ENCODE results near the gene SPOCK1. TPM values are rescaled to one million over a fixed set of nuclear protein-coding genes. Genes with fewer than 3 reads are reported as not detected.

Gene SPOCK1
- total and polyA plus RNA-seq, 2 of the 4 experiments (the other 2 are of a cell fraction), result 5.0 to 20.3 TPM

- Histone ChIP-seq H2BK5ac (ENCODE audit: low read depth, low read length, poor library complexity, severe bottlenecking) (no peak overlapping the region), H3K14ac (replicated peaks; ENCODE audit: low read depth, low read length) (no peak overlapping the region), H2AK9ac (replicated peaks; ENCODE audit: low read depth, low read length, poor library complexity) (no peak overlapping the region), H3K79me1 (ENCODE audit: low read depth in 1 of 2, low read length in 2 of 2) (no peaks in the 10 kb centered on the region), H2AFZ (replicated peaks; ENCODE audit: low read length, poor library complexity) (no peak overlapping the region), H3K36me3 (ENCODE audit: control insufficient read depth, insufficient read depth, low read length) (no peaks in the 10 kb centered on the region), H4K5ac (ENCODE audit: low read depth, low read length) (no peak overlapping the region), H2BK20ac (ENCODE audit: low read depth, low read length) (no peak overlapping the region), H3K9me3 (ENCODE audit: control insufficient read depth, insufficient read depth, low read length) (no peaks in the 10 kb centered on the region), H3K4me3 (ENCODE audit: insufficient read depth, low read depth, low read length) (no peak overlapping the region), H4K8ac (ENCODE audit: low read depth in 2 of 2, low read length in 2 of 2) (no peak overlapping the region), H3K23ac (ENCODE audit: low read depth, low read length) (no peak overlapping the region), H2AK5ac (ENCODE audit: low read depth, low read length) (no peak overlapping the region), H3K4me1 (ENCODE audit: control insufficient read depth, insufficient read depth, low read length) (no peaks in the 10 kb centered on the region), H2BK15ac (ENCODE audit: low read depth, low read length) (no peak overlapping the region), H3K4ac (ENCODE audit: low read depth, low read length) (no peak overlapping the region), H3K27me3 (ENCODE audit: control insufficient read depth, insufficient read depth, low read length) (no peaks in the 10 kb centered on the region), H3K9ac (ENCODE audit: low read depth, low read length) (no peak overlapping the region), H3K18ac (ENCODE audit: low read depth, low read length) (no peak overlapping the region), H4K20me1 (ENCODE audit: insufficient read depth, low read length) (no peaks in the 10 kb centered on the region), H2BK120ac (ENCODE audit: low read depth, low read length) (no peak overlapping the region), H3K56ac (ENCODE audit: extremely low read depth, insufficient read depth, low read length) (no peak overlapping the region), H3K4me2 (ENCODE audit: low read depth, low read length) (no peak overlapping the region), H4K91ac (ENCODE audit: insufficient read depth, low read depth, low read length) (no peak overlapping the region), H3K27ac (ENCODE audit: insufficient read depth, low read length) (no peak overlapping the region), H3K9me1 (ENCODE audit: insufficient read depth, low read length) (no peaks in the 10 kb centered on the region)
- ATAC-seq (ENCODE audit: low read depth) (no peak), DNase-seq (no peak)
- dilution Hi-C loops (cut with HindIII; ENCODE audit: low sequenced_read_pairs, unreplicated experiment) (no loop called here), in situ Hi-C loops (cut with MboI; ENCODE audit: low sequenced_read_pairs) (no loop called here), intact Hi-C loops (cut with micrococcal nuclease) (no loop called here)
- CTCF ChIA-PET, result no interaction called here
- WGBS, 2 experiments (ENCODE audit: extremely low coverage in 2 of 2, insufficient read length in 1 of 2), result no CpG with 5 or more reads among the region's 2 CpGs
- no TSS peak for BruUV-seq (replicated peaks)
- POLR2A ChIA-PET (ENCODE audit: unreplicated experiment), result no interaction called here
- TF ChIP-seq FOS (IDR thresholded peaks at IDR 0.05; ENCODE audit: low read depth, low read length), result no peak
- TF ChIP-seq SMC3 (IDR thresholded peaks at IDR 0.05; ENCODE audit: low read depth, low read length), result no peak
- no peak for TF ChIP-seq BHLHE40 (IDR thresholded peaks at IDR 0.05; ENCODE audit: low read depth, low read length)
- TF ChIP-seq MAZ (IDR thresholded peaks at IDR 0.05; ENCODE audit: borderline replicate concordance, low read depth, low read length), result no peak
- TF ChIP-seq POLR2A (IDR thresholded peaks at IDR 0.05; ENCODE audit: low read depth, low read length), result no peak
- no peak for TF ChIP-seq RCOR1 (IDR thresholded peaks at IDR 0.05; ENCODE audit: insufficient replicate concordance, low read length)
- no peak for TF ChIP-seq USF2 (IDR thresholded peaks at IDR 0.05; ENCODE audit: low read depth, low read length)
- TF ChIP-seq CEBPB (IDR thresholded peaks at IDR 0.05; ENCODE audit: low read depth, low read length), result no peak
- no peak for TF ChIP-seq MAFK (IDR thresholded peaks at IDR 0.05; ENCODE audit: low read depth, low read length)
- TF ChIP-seq NFE2L2 (IDR thresholded peaks at IDR 0.05; ENCODE audit: low read depth, low read length), result no peak
- TF ChIP-seq MXI1 (IDR thresholded peaks at IDR 0.05; ENCODE audit: borderline replicate concordance, low read depth, low read length), result no peak
- no peak for TF ChIP-seq ELK1 (IDR thresholded peaks at IDR 0.05; ENCODE audit: borderline replicate concordance, low read depth, low read length)
- no peak for TF ChIP-seq RAD21 (IDR thresholded peaks at IDR 0.05; ENCODE audit: low read length)
- TF ChIP-seq CTCF (conservative IDR thresholded peaks at IDR 0.05; ENCODE audit: low read depth, low read length), result no peak
Observed at GRCh38 chr5:137275083-137275482, 224.0 kb downstream of the SPOCK1 start.

All from IMR-90 (cell line).